NCI-H82 treated with DMSO at 0.1 percent for 48 hours (cell line): Measurements from ENCODE around the gene MBP.

Experiments used
- DNase-seq: peaks from one replicate; lab custom pipeline; 2025; ENCODE audit not compliant: unreplicated experiment; lab: John Stamatoyannopoulos, UW

MBP gene

GRCh38 chr18:77103187-77103850, 29.3 kb downstream of the MBP start:
- no peak for DNase-seq

DNA sequence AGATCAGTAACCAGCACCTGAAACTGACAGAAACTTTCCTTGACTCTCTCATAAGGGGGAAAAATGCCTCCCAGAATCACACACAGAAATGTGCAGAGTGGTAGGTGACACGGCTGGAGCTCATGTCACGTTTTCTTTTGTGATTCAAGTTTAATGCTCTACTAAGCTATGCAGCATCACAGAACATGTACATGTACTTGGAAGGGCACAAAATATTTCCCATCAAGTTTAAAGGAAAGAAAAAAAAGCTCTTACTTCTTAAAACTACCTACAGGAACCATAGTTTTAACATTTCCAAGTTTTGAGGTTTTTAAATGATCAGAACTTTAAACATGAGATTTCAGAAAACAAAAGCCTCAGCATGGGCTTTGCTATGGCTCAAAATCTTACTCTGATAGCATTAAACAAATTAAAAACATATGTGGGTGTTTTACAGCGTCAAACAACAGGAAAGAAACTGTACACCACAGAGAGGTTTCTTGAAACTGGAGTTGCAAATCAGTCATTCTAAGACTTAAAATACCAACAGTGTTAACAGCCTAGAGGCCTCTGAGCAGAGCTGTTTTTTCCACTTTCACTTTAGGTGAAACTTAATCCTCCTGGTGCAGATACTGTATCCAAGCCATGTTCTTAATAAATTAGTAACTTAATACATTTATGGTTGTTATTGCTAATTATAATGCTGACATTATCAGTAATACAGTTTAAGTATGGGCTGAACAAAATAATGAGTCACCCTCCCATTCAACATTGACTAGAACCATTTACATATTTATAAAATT, 30.1 kb downstream of the MBP start:
- no peak for DNase-seq

DNA sequence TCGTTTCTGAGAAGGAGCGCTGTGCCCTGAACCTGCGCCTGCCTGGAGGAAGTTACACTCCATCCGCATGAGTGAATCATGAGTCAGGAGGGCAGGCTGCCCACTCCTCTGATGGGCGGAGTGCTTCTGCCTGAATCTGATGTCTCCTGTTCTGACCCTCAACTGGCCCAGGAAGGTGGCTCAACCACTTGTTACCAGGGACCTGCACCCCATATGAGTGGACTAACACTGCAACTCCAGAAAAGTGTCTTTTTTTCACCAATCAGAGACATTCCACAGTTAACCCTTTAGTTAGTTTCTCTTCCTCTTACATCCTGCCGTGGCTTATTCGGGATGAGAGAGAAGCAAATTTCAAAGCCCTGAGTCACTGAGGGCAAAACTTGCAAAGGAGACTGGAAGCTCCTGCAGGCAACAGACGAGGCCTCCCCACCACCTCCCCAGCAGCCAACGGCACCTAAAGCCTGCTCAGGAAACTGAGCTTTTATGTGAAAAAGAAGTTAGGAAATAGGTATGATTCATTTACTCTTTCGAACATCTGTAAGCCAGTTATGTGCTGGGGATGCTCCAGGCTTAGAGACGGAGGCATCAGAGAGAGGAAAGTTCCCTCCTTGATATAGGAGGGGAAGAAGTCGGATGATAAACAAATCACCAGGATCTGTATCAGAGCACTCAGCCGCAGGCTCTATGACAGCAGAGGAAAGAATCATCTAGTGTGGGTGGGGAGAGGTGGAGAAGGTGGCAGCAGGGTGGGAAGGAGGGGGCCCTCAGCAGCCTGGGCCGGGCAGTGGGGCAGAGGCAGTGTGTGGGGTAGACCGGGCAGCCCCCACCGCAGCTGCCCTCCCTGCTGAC, 30.9 kb downstream of the MBP start:
- no peak for DNase-seq

DNA sequence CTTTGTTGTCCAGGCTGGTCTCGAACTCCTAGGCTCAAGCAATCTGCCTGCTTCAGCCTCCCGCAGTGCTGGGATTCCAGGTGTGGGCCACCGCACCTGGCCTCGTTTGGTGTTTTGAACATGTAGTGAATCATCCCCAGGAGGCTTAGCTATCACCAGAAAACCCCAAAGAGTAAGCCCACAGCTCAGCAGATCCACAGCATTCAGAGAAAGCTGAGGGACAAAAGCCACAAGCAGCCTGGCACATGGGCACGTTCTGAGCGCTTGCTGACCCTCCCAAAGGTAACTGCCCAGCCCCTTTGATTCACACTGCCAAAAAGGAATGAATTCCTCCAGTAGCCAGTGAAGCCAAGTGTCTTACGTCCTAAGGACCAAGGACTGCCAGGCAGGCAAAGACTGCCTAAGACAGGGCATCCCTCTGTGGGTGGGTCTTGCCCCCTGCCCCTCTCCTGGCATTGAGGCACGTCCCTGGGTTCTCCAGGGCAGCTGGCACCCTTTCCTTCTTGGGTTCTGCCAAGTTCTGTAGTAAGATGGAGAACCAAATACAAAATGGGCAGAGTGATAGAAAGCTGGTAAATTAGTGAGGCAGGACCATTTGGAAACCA, 31.7 kb downstream of the MBP start:
- no peak for DNase-seq

- no peak for DNase-seq
These were observed 32.9 kb downstream of the MBP start for GRCh38 chr18:77099485-77100370.

GRCh38 chr18:77098538-77099174, 33.9 kb downstream of the MBP start:
- DNase-seq, result no peak

- no peak for DNase-seq
These were observed 34.6 kb downstream of the MBP start for GRCh38 chr18:77098029-77098428.

GRCh38 chr18:77096936-77097886, 35.4 kb downstream of the MBP start:
- DNase-seq, result no peak

DNA sequence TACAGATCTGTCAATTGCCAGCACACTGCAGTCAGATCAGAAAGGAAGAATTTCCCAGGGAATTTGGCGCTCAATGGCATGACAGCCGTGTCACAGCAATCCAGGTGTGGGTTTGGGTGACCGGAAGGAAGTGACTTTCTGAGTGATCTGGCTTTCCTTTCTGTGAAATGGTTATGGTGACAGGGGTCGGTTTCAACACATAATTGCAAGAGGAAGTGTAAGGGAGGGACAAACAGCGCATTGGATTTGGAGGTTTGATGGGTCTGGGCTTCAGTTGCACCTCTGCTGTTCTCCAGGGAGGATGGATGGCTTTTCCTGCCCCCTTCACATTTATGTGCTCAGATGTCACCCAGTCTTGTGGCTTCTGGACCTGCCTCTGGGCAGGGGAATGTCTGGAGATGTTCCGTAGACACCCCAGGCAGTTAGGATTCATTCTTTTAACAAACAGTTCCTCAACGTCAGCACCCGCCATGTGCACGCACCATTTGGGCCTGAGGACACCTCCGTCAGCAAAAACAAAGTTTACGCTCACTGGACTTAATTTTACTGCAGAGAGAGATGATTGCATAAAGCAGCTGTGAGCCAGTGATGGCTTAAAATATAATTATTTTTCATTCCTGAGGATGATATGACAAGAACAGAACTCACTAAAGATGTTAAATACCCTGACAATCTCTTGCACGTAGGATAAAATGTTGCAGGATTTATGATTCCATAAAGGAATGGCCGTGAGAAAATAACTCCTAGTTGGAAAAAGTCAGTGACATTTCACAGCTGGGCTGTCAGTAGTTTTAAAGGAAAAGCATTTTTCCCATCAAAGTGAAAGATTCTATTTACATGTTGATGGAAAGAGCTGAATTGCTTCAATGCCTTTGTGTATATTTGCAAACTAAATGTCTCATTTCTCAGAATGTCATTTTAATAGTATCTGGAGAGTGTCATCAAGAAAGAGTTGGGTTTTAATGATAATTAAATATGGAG, 36.9 kb downstream of the MBP start:
- DNase-seq, result no peak

DNA sequence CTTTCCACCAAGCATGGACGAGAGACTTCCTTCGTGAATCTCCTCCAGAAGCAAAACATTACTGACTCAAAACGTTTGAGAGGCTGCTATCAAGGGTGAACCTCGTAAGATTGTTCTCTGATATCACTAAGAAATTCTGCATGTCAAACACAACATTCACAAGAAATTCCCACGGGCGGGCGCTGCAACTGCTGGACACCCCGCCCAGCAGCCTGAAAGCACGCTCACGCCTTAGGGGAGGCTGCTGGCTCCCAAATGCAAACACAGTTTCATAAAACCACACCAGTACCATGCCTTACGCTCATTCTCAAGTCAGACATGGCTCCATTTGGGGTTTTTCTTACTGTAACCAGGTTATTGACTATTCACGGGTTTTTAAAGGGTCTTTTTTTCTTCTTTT, 39.0 kb downstream of the MBP start:
- no peak for DNase-seq

DNA sequence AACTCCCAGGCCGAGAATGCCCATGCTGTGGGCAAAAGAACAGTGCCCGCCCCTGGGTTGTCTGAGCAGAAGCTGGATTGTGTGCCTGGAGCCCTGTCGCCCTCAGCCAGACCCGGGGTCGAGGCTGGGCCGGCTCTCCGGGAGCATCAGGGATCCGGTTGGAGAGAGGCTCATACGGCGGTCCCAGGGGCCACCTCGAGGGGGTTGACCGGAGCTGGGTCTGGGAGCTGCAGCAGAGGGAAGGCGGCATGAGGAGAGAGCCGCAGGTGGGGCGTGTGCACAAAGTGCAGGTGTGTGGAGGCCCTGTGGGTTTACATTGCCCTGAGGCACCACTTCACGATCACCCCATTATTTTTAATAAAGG, 39.5 kb downstream of the MBP start:
- DNase-seq, result no peak

DNA sequence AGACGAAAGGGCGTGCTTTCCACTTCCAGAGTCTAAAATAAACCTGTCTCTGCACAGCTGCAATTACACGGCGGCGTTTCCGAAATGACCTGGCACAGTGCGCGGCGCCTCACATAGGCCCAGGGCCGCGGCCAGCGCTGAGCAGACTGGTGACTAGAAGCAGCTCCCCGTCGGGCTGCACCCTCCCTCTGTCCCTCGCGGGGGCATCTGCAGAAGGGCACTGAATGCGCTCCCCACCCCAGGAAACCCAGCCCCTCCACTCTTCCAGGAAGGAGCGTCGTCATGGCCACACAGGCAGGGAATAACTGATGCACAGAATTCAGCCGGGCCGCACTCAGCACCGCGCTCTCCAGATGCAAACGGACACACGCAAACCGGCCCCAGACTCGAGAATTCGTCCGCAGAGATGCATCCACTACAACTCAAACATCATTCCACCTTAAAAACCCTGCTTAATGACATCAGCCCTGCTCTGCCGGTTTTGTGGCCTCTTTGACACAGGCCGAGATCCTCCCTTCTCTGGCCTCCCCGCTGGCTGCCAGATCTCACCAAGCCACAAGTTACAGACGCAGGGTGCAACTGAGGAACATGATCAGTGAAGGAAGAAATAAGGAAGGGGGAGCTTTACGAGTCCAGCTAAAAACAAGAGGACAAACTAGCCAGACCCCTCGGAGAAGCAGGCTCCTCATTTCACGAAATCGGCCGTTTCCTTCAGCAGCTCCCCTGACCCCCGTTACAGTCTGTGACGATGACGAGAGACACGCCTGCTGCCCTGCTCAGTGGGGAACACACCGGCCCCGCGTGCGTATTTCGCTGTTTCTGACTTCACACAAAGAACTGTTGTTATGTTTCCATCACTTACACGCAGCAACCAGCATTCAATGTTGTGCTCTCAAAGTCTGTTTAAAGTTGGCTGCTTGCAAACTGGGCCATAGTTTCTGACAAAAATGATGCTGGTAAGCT, 40.2 kb downstream of the MBP start:
- DNase-seq, result no peak

GRCh38 chr18:77091366-77091765, 41.2 kb downstream of the MBP start:
- DNase-seq, result no peak

GRCh38 chr18:77090546-77091174, 41.9 kb downstream of the MBP start:
- no peak for DNase-seq

DNA sequence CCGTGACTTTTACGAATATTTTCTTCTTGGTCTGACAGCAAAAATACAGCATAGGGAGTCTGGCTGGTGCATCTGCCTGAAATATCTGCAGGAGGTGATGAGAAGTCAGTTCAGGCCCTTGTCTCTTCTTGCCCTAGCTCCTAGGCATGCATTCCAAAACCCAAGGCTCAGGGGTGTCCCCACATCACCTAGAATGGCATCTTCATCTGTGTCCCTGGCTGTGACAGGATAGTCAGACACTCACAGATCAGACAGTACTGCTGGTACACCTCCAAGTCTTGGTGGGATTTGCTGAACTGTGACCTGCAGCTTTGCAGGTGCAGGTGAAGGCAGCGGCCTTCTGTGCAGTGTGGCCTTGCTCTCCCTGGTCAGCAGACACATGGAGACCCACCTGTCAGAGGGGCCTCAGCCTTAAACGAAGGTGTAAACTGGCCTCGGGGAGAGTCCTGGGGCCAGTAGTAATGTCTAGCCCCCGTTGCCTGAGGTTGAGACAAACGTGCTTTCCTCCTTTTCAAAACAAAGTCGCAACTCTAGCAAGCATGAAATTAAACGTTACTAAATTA, 42.8 kb downstream of the MBP start:
- DNase-seq, result no peak
